CD4-positive, alpha-beta T cell treated with Interleukin-4 for 1 hour (primary cell): ENCODE data around the gene CFAP410.

Experiments
- DNase-seq, 2 donors: peaks; one replicate each; pipeline ENCODE4 v3.0.0-alpha.2; 2020 to 2022

The CFAP410 gene

GRCh38 chr21:44329971-44330681, 9.1 kb downstream of the CFAP410 start:
- no peak for DNase-seq

GRCh38 chr21:44329086-44329889, 9.9 kb downstream of the CFAP410 start:
- DNase-seq, result no peak

- no peak for DNase-seq
Measured at GRCh38 chr21:44328242-44328895, 10.8 kb downstream of the CFAP410 start.

GRCh38 chr21:44327603-44327974, 11.6 kb downstream of the CFAP410 start:
- DNase-seq, result no peak

GRCh38 chr21:44326716-44327602, 12.2 kb downstream of the CFAP410 start:
- no peak for DNase-seq

- DNase-seq, result no peak
Measured at GRCh38 chr21:44326272-44326647, 12.9 kb downstream of the CFAP410 start.

- no peak for DNase-seq
Measured at GRCh38 chr21:44325386-44326271, 13.6 kb downstream of the CFAP410 start.

- DNase-seq, result no peak
Measured at GRCh38 chr21:44324854-44325107, 14.4 kb downstream of the CFAP410 start.

- no peak for DNase-seq
Measured at GRCh38 chr21:44324106-44324853, 14.9 kb downstream of the CFAP410 start.

GRCh38 chr21:44323591-44323990, 15.6 kb downstream of the CFAP410 start:
- no peak for DNase-seq

GRCh38 chr21:44322621-44323325, 16.4 kb downstream of the CFAP410 start:
- no peak for DNase-seq

GRCh38 chr21:44321846-44322450, 17.2 kb downstream of the CFAP410 start:
- no peak for DNase-seq

GRCh38 chr21:44320847-44321246, 18.3 kb downstream of the CFAP410 start:
- no peak for DNase-seq

GRCh38 chr21:44319407-44320065, 19.7 kb downstream of the CFAP410 start:
- DNase-seq, result no peak

- no peak for DNase-seq
Measured at GRCh38 chr21:44318489-44319285, 20.5 kb downstream of the CFAP410 start.

- no peak for DNase-seq
Measured at GRCh38 chr21:44317871-44318270, 21.3 kb downstream of the CFAP410 start.

GRCh38 chr21:44317241-44317782, 21.9 kb downstream of the CFAP410 start:
- no peak for DNase-seq

- DNase-seq, result no peak
Measured at GRCh38 chr21:44316277-44316900, 22.8 kb downstream of the CFAP410 start.
